HEK293 (cell line): ENCODE results near the gene BMP2.

Source experiments
- CTCF ChIA-PET: fragments of 350-600 bp; formaldehyde crosslinking; extraction: SDS; loops from one replicate; lab custom pipeline; 2021; ENCODE audit warnings: antibody characterized with exemption; lab: Yijun Ruan, JAX
- POLR2A ChIA-PET: fragments of 300-600 bp; formaldehyde crosslinking; extraction: SDS; loops from one replicate; lab custom pipeline; 2020; ENCODE audit warnings: antibody characterized with exemption, inconsistent platforms; lab: Yijun Ruan, JAX
- H3K27ac ChIP-seq: fragments of 200-500 bp; sonication (Bioruptor generic); 2 replicates; pipeline ENCODE4 v1.5.1; 2014; ENCODE audit warnings: low read depth, low read length, control low read depth, inconsistent platforms; ENCODE audit errors: extremely low read depth
- H3K36me3 ChIP-seq, 2 experiments: fragments of 200-500 bp in 1 of 2; sonication (Bioruptor generic) in 1 of 2; 1 replicate in 1 of 2; 2 replicates in 1 of 2; pipeline ENCODE4 v1.5.1; 2014 to 2017; ENCODE audit warnings: inconsistent platforms in 2 of 2, low read length in 2 of 2; ENCODE audit not compliant: control insufficient read depth in 2 of 2, insufficient read depth in 1 of 2
- H3K4me1 ChIP-seq: fragments of 200-500 bp; sonication (Bioruptor generic); 2 replicates; pipeline ENCODE4 v1.5.1; 2014; ENCODE audit warnings: mild to moderate bottlenecking, low read length, inconsistent platforms; ENCODE audit not compliant: control insufficient read depth, insufficient read depth
- H3K4me3 ChIP-seq: 2 replicates; pipeline ENCODE4 v1.5.1; 2011; ENCODE audit warnings: low read depth, mild to moderate bottlenecking, control low read depth, low read length, moderate library complexity
- H3K9me3 ChIP-seq: fragments of 200-500 bp; sonication (Bioruptor generic); 2 replicates; pipeline ENCODE4 v1.5.1; 2014; ENCODE audit warnings: low read depth, low read length, inconsistent platforms; ENCODE audit not compliant: control insufficient read depth, insufficient read depth
- BCL11B ChIP-seq: fragments of 450-650 bp; formaldehyde crosslinking; IDR thresholded peaks from 2 replicates; pipeline ENCODE4 v1.5.1; 2016; ENCODE audit warnings: low read depth, missing biosample characterization, missing genetic modification characterization
- ELK4 ChIP-seq: IDR thresholded peaks from 2 replicates; pipeline ENCODE4 v1.6.1; 2011; ENCODE audit warnings: mild to moderate bottlenecking, low read depth, low read length, borderline replicate concordance
- KLF10 ChIP-seq: fragments of 450-650 bp; IDR thresholded peaks from 2 replicates; pipeline ENCODE4 v1.5.1; 2018; ENCODE audit warnings: missing biosample characterization, mild to moderate bottlenecking, missing genetic modification characterization
- ZEB2 ChIP-seq: fragments of 450-650 bp; formaldehyde crosslinking; IDR thresholded peaks from 2 replicates; pipeline ENCODE4 v1.5.1; 2016; ENCODE audit warnings: missing biosample characterization, missing genetic modification characterization
- ZNF174 ChIP-seq: fragments of 450-650 bp; formaldehyde crosslinking; IDR thresholded peaks from 2 replicates; pipeline ENCODE4 v1.5.0; 2017; ENCODE audit warnings: missing biosample characterization, mild to moderate bottlenecking, missing genetic modification characterization
- ZNF184 ChIP-seq: fragments of 450-650 bp; IDR thresholded peaks from 2 replicates; pipeline ENCODE4 v1.5.1; 2018; ENCODE audit warnings: missing biosample characterization, mild to moderate bottlenecking, missing genetic modification characterization
- ZNF24 ChIP-seq: fragments of 450-650 bp; formaldehyde crosslinking; IDR thresholded peaks from 2 replicates; pipeline ENCODE4 v1.5.1; 2016; ENCODE audit warnings: missing biosample characterization, missing genetic modification characterization
- ZNF350 ChIP-seq: fragments of 450-650 bp; formaldehyde crosslinking; IDR thresholded peaks from 2 replicates; pipeline ENCODE4 v1.5.0; 2017; ENCODE audit warnings: missing biosample characterization, mild to moderate bottlenecking, missing genetic modification characterization
- ZNF449 ChIP-seq: fragments of 450-650 bp; formaldehyde crosslinking; IDR thresholded peaks from 2 replicates; pipeline ENCODE4 v1.5.1; 2017; ENCODE audit warnings: missing biosample characterization, mild to moderate bottlenecking, missing genetic modification characterization, moderate library complexity
- ZNF600 ChIP-seq: fragments of 450-650 bp; formaldehyde crosslinking; IDR thresholded peaks from 2 replicates; pipeline ENCODE4 v1.5.1; 2016; ENCODE audit warnings: missing biosample characterization, missing genetic modification characterization
- ZNF639 ChIP-seq: fragments of 450-650 bp; formaldehyde crosslinking; IDR thresholded peaks from 2 replicates; pipeline ENCODE4 v1.5.1; 2016; ENCODE audit warnings: missing biosample characterization, missing genetic modification characterization
- ZNF645 ChIP-seq: fragments of 450-650 bp; formaldehyde crosslinking; IDR thresholded peaks from 2 replicates; pipeline ENCODE4; 2016; ENCODE audit warnings: missing biosample characterization, missing genetic modification characterization
- ZNF654 ChIP-seq: fragments of 450-650 bp; formaldehyde crosslinking; IDR thresholded peaks from 2 replicates; pipeline ENCODE4 v1.5.1; 2016; ENCODE audit warnings: low read depth, missing biosample characterization, missing genetic modification characterization
- ZNF692 ChIP-seq: fragments of 450-650 bp; formaldehyde crosslinking; IDR thresholded peaks from 2 replicates; pipeline ENCODE4 v1.5.1; 2016; ENCODE audit warnings: missing biosample characterization, missing genetic modification characterization
- ZNF843 ChIP-seq: fragments of 450-650 bp; formaldehyde crosslinking; IDR thresholded peaks from 2 replicates; pipeline ENCODE4 v1.5.1; 2016; ENCODE audit warnings: missing biosample characterization, missing genetic modification characterization
- TF ChIP-seq, protein P1 (sequence below): fragments of 450-650 bp; formaldehyde crosslinking; IDR thresholded peaks from 2 replicates; pipeline ENCODE4 v1.5.1; 2017; ENCODE audit warnings: missing biosample characterization, missing genetic modification characterization
- TF ChIP-seq, protein P2 (sequence below): fragments of 450-650 bp; formaldehyde crosslinking; IDR thresholded peaks from 2 replicates; pipeline ENCODE4 v1.5.1; 2016; ENCODE audit warnings: missing biosample characterization, missing genetic modification characterization

The BMP2 gene

GRCh38 chr20:6756693-6757595, 10.5 kb upstream of the BMP2 start:
- Histone ChIP-seq H3K27ac (no peak overlapping the region), H3K4me3 (no peak overlapping the region), H3K4me1 (peaks cover 4% of the 10 kb centered on the region; the same call in 1 of the 2 replicates), H3K9me3 (no peaks in the 10 kb centered on the region), H3K36me3 (no peaks in the 10 kb centered on the region)
- CTCF ChIA-PET: interaction anchor here (0.7 to 3.0 kb wide), 7 partner anchors 8 to 123 kb away, joined by 3 to 16 read pairs (median 3); no protein-coding TSS in a partner anchor
- POLR2A ChIA-PET: no interaction called here
- TF ChIP-seq, protein P1, sequence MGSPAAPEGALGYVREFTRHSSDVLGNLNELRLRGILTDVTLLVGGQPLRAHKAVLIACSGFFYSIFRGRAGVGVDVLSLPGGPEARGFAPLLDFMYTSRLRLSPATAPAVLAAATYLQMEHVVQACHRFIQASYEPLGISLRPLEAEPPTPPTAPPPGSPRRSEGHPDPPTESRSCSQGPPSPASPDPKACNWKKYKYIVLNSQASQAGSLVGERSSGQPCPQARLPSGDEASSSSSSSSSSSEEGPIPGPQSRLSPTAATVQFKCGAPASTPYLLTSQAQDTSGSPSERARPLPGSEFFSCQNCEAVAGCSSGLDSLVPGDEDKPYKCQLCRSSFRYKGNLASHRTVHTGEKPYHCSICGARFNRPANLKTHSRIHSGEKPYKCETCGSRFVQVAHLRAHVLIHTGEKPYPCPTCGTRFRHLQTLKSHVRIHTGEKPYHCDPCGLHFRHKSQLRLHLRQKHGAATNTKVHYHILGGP (tag by site-specific recombination): no peak
- no peak for TF ChIP-seq ZNF174
- TF ChIP-seq, protein P2, sequence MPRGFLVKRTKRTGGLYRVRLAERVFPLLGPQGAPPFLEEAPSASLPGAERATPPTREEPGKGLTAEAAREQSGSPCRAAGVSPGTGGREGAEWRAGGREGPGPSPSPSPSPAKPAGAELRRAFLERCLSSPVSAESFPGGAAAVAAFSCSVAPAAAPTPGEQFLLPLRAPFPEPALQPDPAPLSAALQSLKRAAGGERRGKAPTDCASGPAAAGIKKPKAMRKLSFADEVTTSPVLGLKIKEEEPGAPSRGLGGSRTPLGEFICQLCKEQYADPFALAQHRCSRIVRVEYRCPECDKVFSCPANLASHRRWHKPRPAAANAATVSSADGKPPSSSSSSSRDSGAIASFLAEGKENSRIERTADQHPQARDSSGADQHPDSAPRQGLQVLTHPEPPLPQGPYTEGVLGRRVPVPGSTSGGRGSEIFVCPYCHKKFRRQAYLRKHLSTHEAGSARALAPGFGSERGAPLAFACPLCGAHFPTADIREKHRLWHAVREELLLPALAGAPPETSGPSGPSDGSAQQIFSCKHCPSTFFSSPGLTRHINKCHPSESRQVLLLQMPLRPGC (tag by site-specific recombination): no peak
- TF ChIP-seq BCL11B (tag by site-specific recombination): no peak
- no peak for TF ChIP-seq KLF10
- no peak for TF ChIP-seq ZNF843 (tag by site-specific recombination)

DNA sequence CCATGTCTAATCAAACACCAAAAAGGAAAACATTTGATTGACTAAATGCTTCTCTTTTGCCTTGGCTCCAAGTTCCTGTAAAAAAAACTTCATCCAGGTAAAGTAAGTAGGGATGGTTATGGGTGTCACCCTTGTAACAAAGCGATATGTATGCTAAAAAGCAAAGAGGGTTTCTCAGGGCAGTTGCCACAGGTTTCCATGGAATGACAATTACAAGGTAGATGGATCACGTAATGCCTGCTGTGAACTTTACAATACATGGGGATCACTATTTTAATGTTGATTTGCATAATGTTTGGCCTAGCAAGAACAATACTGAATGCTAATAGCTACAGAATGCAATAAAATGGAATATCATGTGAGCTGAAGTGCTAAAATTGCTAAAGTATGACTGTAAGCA, 2.9 kb upstream of the BMP2 start:
- H3K36me3 ChIP-seq: no peaks in the 10 kb centered on the region
- no peak overlapping the region for H3K27ac ChIP-seq
- H3K4me1 ChIP-seq: no peaks in the 10 kb centered on the region
- CTCF ChIA-PET: interaction anchor here (0.6 to 3.0 kb wide), 15 partner anchors 8 to 500 kb away, joined by 3 to 21 read pairs (median 5); no protein-coding TSS in a partner anchor
- POLR2A ChIA-PET: no interaction called here
- TF ChIP-seq ZNF184: no peak
- no peak for TF ChIP-seq ZNF600
- TF ChIP-seq ZNF692 (tag by site-specific recombination): no peak
- TF ChIP-seq ZNF24 (tag by site-specific recombination): no peak
- TF ChIP-seq, all 188 proteins: peak for 0
- Histone ChIP-seq H3K4me3 (no peak overlapping the region), H3K9me3 (no peaks in the 10 kb centered on the region)

- no peaks in the 10 kb centered on the region for H3K9me3 ChIP-seq
- H3K36me3 ChIP-seq: no peaks in the 10 kb centered on the region
- POLR2A ChIA-PET: interaction anchor here (0.7 kb wide), 1 partner anchor 53 kb away, joined by 4 read pairs; no protein-coding TSS in a partner anchor
- CTCF ChIA-PET: interaction anchor here (0.6 to 3.0 kb wide), 54 partner anchors 9 to 1235 kb away, joined by 3 to 21 read pairs (median 4); no protein-coding TSS in a partner anchor
- no peak overlapping the region for H3K4me3 ChIP-seq
- no peak overlapping the region for H3K27ac ChIP-seq
- no peak for TF ChIP-seq ZEB2 (tag by site-specific recombination)
- TF ChIP-seq ZNF645: no peak
- no peak for TF ChIP-seq ZNF174
- no peak for TF ChIP-seq ZNF350 (tag by site-specific recombination)
- TF ChIP-seq ZNF654: peak; percentile 51
- no peak for TF ChIP-seq ELK4
- no peak for TF ChIP-seq ZNF449 (tag by site-specific recombination)
- TF ChIP-seq ZNF639: no peak
- H3K4me1 ChIP-seq: no peaks in the 10 kb centered on the region
These were observed 1.9 kb upstream of the BMP2 start for GRCh38 chr20:6765469-6766058.
